Stomach (tissue), 19 donors: ENCODE data around the gene CD69. TPM values are rescaled to one million over a fixed set of nuclear protein-coding genes. Genes with fewer than 3 reads are reported as not detected.
A peak's percentile ranks its signal among the peaks of the same experiment; 100 is the strongest.

Source experiments
- DNase-seq, 2 donors: peaks; one replicate each; pipeline versions ENCODE4 v3.0.0 to v3.0.0-alpha.2; 2013 to 2019
- H3K27ac ChIP-seq, 5 donors: fragments of 200-600 bp in 4 of 5; sonication (generic) in 4 of 5; one replicate each; pipeline ENCODE4 v1.5.1; 2013 to 2019; ENCODE audit warnings: mild to moderate bottlenecking in 1 of 5, moderate library complexity in 1 of 5
- H3K27me3 ChIP-seq, 3 donors: fragments of 200-600 bp; sonication (generic); one replicate each; pipeline ENCODE4 v1.5.1; 2017 to 2019; ENCODE audit warnings: mixed run types in 1 of 3
- H3K36me3 ChIP-seq, 4 donors: fragments of 200-600 bp; sonication (generic); 1 replicate in 3 of 4; 2 replicates in 1 of 4; pipeline ENCODE4 v1.5.1; 2016 to 2019
- H3K4me1 ChIP-seq, 4 donors: fragments of 200-600 bp; sonication (generic); one replicate each; pipeline ENCODE4 v1.5.1; 2016 to 2019
- H3K4me3 ChIP-seq, 4 donors: fragments of 200-600 bp; sonication (generic) in 3 of 4; one replicate each; pipeline ENCODE4 v1.5.1; 2016 to 2019; ENCODE audit warnings: mild to moderate bottlenecking in 1 of 4
- H3K9me3 ChIP-seq, 4 donors: fragments of 200-600 bp; sonication (generic); one replicate each; pipeline ENCODE4 v1.5.1; 2016 to 2019
- CTCF ChIP-seq, 7 experiments: fragments of 450-650 bp in 4 of 7; fragments of 200-600 bp in 3 of 7; sonication (generic) in 3 of 7; IDR thresholded peaks; one replicate each; pipeline ENCODE4 v1.5.1; 2016 to 2019; ENCODE audit warnings: antibody characterized with exemption in 7 of 7, control low read depth in 2 of 7, mild to moderate bottlenecking in 1 of 7
- EP300 ChIP-seq: sonication (generic); formaldehyde crosslinking; IDR thresholded peaks from one replicate; pipeline ENCODE4 v1.6.1; 2017; ENCODE audit warnings: antibody characterized with exemption
- POLR2A ChIP-seq, 4 donors: fragments of 450-650 bp; IDR thresholded peaks; one replicate each; pipeline ENCODE4 v1.6.1; 2016; ENCODE audit warnings: antibody characterized with exemption in 4 of 4, control low read depth in 2 of 4, mild to moderate bottlenecking in 1 of 4, moderate library complexity in 1 of 4
- POLR2AphosphoS5 ChIP-seq, 3 donors: sonication (generic); formaldehyde crosslinking; IDR thresholded peaks; one replicate each; pipeline ENCODE4 v1.6.1; 2016; ENCODE audit warnings: antibody characterized with exemption in 3 of 3
- WGBS, 5 donors: extraction: QIAGEN DNeasy Blood & Tissue Kit in 3 of 5; methylation state at CpG; one replicate each; pipeline versions ENCODE4 v1.1.5 to v1.1.7; 2013 to 2018; 5-methylcytosine and 5-hydroxymethylcytosine counted together
- intact Hi-C: fragments of 100-400 bp; cut with DNase I; formaldehyde crosslinking; loops from one replicate; pipeline ENCODE4 v1.15.1; 2023; ENCODE audit warnings: low total_unique reads
- long read RNA-seq, 10 donors: transcript quantifications; one replicate each; lab custom pipeline, GENCODE V29; 2026
- polyA plus RNA-seq, 3 donors: library from polyadenylated mRNA; stranded (reverse); fragments of 200-250 nt; gene quantifications; one replicate each; pipeline ENCODE4 v1.2.3, GENCODE V29; 2013
- total RNA-seq, 5 donors: library from RNA; depleted of rRNA; stranded (reverse); fragments of >200 nt; gene quantifications; one replicate each; pipeline versions ENCODE4 v1.1.0 to v1.2.3, GENCODE V29; 2014 to 2016
- donor health status: healthy with polysubstance abuse.
- donor health status: Bipolar disorder and iron deficiency.
- donor health status: healthy.

Gene CD69
- total RNA-seq (10 to 100 TPM in 2 of 5 donors, 1 to 10 TPM in 2, not detected in 1; 2.2 to 15.4 (median 10.0) TPM), polyA plus RNA-seq (1 to 10 TPM; 2.1 to 3.4 (median 2.9) TPM)
- long read RNA-seq, donor 1, result 0 reads
- long read RNA-seq, donor 2, result 0 reads
- long read RNA-seq, donor 3, result 0 reads
- long read RNA-seq, donor 4, result 0 reads
- long read RNA-seq, donor 5, partial matches to known transcripts, result 0 of 1 reads
- long read RNA-seq, donor 5, other reads (novel, unspliced or antisense), result 0 of 1 reads
- long read RNA-seq, donor 6, partial matches to known transcripts, result 0 of 1 reads
- long read RNA-seq, donor 6, other reads (novel, unspliced or antisense), result 0 of 1 reads
- long read RNA-seq, donor 7, result 0 reads
- long read RNA-seq, donor 8, result 0 reads
- long read RNA-seq, donor 9, partial matches to known transcripts, result 0 of 1 reads
- long read RNA-seq, donor 9, other reads (novel, unspliced or antisense), result 0 of 1 reads
- long read RNA-seq, donor 10, result 0 reads

- peaks cover 0 to 24% (median 0%) of the 10 kb centered on the region in 4 donors for H3K4me1 ChIP-seq
- peak; percentile 45 to 75 for DNase-seq
- peak within 1 kb of the TSS in 3 of 4 donors; percentile 24 to 30 (median 29) for H3K4me3 ChIP-seq
- peaks cover 0 to 3% (median 0%) of the 10 kb centered on the region in 3 donors for H3K27me3 ChIP-seq
- H3K36me3 ChIP-seq, result no peaks in the 10 kb centered on the region
- TF ChIP-seq POLR2A (IDR thresholded peaks at IDR 0.05), result peak in 1 of 4 donors; percentile 20
- TF ChIP-seq POLR2AphosphoS5 (IDR thresholded peaks at IDR 0.05), result peak in 2 of 3 donors; percentile 73 to 94
- no peak for TF ChIP-seq CTCF (IDR thresholded peaks at IDR 0.05)
- H3K27ac ChIP-seq, result peak within 1 kb of the TSS in 4 of 5 donors; percentile 69 to 74 (median 69)
- WGBS, 5 donors, result 47 to 58% (median 49%) methylated on average over 6 of the region's 6 CpGs
- H3K9me3 ChIP-seq, result no peaks in the 10 kb centered on the region
- intact Hi-C loops, result no loop called here
Measured at GRCh38 chr12:9760699-9761418, at the start of gene CD69. CD69 (minus strand) TSS chr12:9760901; CDS start chr12:9760820, 81 bp downstream.

GRCh38 chr12:9809866-9810265 lies 49.2 kb upstream of the CD69 start:
- TF ChIP-seq POLR2A (IDR thresholded peaks at IDR 0.05), result no peak
- TF ChIP-seq POLR2AphosphoS5 (IDR thresholded peaks at IDR 0.05), result no peak
- no peak for TF ChIP-seq CTCF (IDR thresholded peaks at IDR 0.05)
- TF ChIP-seq EP300, result no peak
- H3K4me3 ChIP-seq, result no peak overlapping the region
- no peaks in the 10 kb centered on the region for H3K36me3 ChIP-seq
- H3K9me3 ChIP-seq, result no peaks in the 10 kb centered on the region
- H3K4me1 ChIP-seq, result peaks cover 0 to 12% (median 2%) of the 10 kb centered on the region in 4 donors
- H3K27ac ChIP-seq, result no peak overlapping the region
- intact Hi-C loops, result loop anchor here (10.0 kb wide), 1 partner anchor 95 kb away; no protein-coding TSS in a partner anchor
- peaks cover 0 to 14% (median 0%) of the 10 kb centered on the region in 3 donors for H3K27me3 ChIP-seq
- DNase-seq, result no peak

GRCh38 chr12:9809338-9809737 lies 48.6 kb upstream of the CD69 start:
- Histone ChIP-seq H3K4me1 (peaks cover 0 to 12% (median 2%) of the 10 kb centered on the region in 4 donors), H3K4me3 (no peak overlapping the region), H3K36me3 (no peaks in the 10 kb centered on the region), H3K27me3 (peaks cover 0 to 11% (median 0%) of the 10 kb centered on the region in 3 donors), H3K27ac (no peak overlapping the region), H3K9me3 (no peaks in the 10 kb centered on the region)
- no peak for DNase-seq
- TF ChIP-seq POLR2AphosphoS5 (IDR thresholded peaks at IDR 0.05) (no peak), POLR2A (IDR thresholded peaks at IDR 0.05) (no peak), EP300 (no peak), CTCF (IDR thresholded peaks at IDR 0.05) (no peak)
- 58 to 83% (median 71%) methylated on average over 4 of the region's 4 CpGs for WGBS, 5 donors
- intact Hi-C loops, result no loop called here

- Histone ChIP-seq H3K36me3 (no peaks in the 10 kb centered on the region), H3K9me3 (no peaks in the 10 kb centered on the region), H3K27ac (no peak overlapping the region), H3K4me3 (no peak overlapping the region), H3K27me3 (peaks cover 0 to 3% (median 0%) of the 10 kb centered on the region in 3 donors), H3K4me1 (peaks cover 0 to 6% (median 0%) of the 10 kb centered on the region in 4 donors)
- WGBS, 5 donors, result 60 to 65% (median 62%) methylated on average over 3 of the region's 3 CpGs
- TF ChIP-seq CTCF (IDR thresholded peaks at IDR 0.05) (no peak), EP300 (no peak), POLR2AphosphoS5 (IDR thresholded peaks at IDR 0.05) (no peak), POLR2A (IDR thresholded peaks at IDR 0.05) (no peak)
- DNase-seq, result no peak
- intact Hi-C loops, result no loop called here
Measured at GRCh38 chr12:9808504-9808903, 47.8 kb upstream of the CD69 start.
